SIG-M5 (cell line): Measurements from ENCODE around the gene CLEC11A.
A peak's percentile ranks its signal among the peaks of the same experiment; 100 is the strongest.
"Not testable (repeated sequence)": the region's sequence is repeated elsewhere in the genome, so short reads cannot be mapped to it uniquely, and the experiment has no call there.

ENCODE experiments used
- DNase-seq: peaks from one replicate; lab custom pipeline; 2025; lab: John Stamatoyannopoulos, UW

CLEC11A gene

GRCh38 chr19:50722201-50723013 is 757 bp upstream of the CLEC11A start:
- no peak for DNase-seq

- DNase-seq = no peak
Measured at GRCh38 chr19:50723735-50724521, 764 bp downstream of the CLEC11A start.

GRCh38 chr19:50724522-50725217 is 1.5 kb downstream of the CLEC11A start:
- peak; percentile 61 for DNase-seq

- DNase-seq = no peak
Measured at GRCh38 chr19:50725218-50725910, 2.2 kb downstream of the CLEC11A start.

GRCh38 chr19:50725911-50726230 is 2.7 kb downstream of the CLEC11A start:
- no peak for DNase-seq

GRCh38 chr19:50728084-50728737 is 5.0 kb downstream of the CLEC11A start:
- DNase-seq = peak; percentile 77

- DNase-seq = no peak
Measured at GRCh38 chr19:50729894-50730293, 6.7 kb downstream of the CLEC11A start.

- DNase-seq = no peak
Measured at GRCh38 chr19:50735869-50736268, 12.7 kb downstream of the CLEC11A start.

- DNase-seq = no peak
Measured at GRCh38 chr19:50736338-50736737, 13.2 kb downstream of the CLEC11A start.

- no peak for DNase-seq
Measured at GRCh38 chr19:50739132-50739913, 16.2 kb downstream of the CLEC11A start.

GRCh38 chr19:50739914-50740426 is 16.8 kb downstream of the CLEC11A start:
- DNase-seq = peak; percentile 13

- DNase-seq = no peak
Measured at GRCh38 chr19:50741179-50741933, 18.2 kb downstream of the CLEC11A start.

- DNase-seq = no peak
Measured at GRCh38 chr19:50743537-50743936, 20.4 kb downstream of the CLEC11A start.

GRCh38 chr19:50745221-50745620 is 22.1 kb downstream of the CLEC11A start:
- DNase-seq = no peak

GRCh38 chr19:50747141-50747540 is 24.0 kb downstream of the CLEC11A start:
- not testable (repeated sequence) for DNase-seq

GRCh38 chr19:50749490-50749889 is 26.3 kb downstream of the CLEC11A start:
- DNase-seq = no peak

GRCh38 chr19:50750010-50750409 is 26.8 kb downstream of the CLEC11A start:
- DNase-seq = no peak

GRCh38 chr19:50753879-50754278 is 30.7 kb downstream of the CLEC11A start:
- DNase-seq = no peak

- DNase-seq = not testable (repeated sequence)
Measured at GRCh38 chr19:50756244-50756643, 33.1 kb downstream of the CLEC11A start.

- not testable (repeated sequence) for DNase-seq
Measured at GRCh38 chr19:50757624-50758023, 34.5 kb downstream of the CLEC11A start.
